ENCODE measurements around the gene MT1G. TPM values are rescaled to one million over a fixed set of nuclear protein-coding genes. Genes with fewer than 3 reads are reported as not detected.
"Not testable (repeated sequence)": the region's sequence is repeated elsewhere in the genome, so short reads cannot be mapped to it uniquely, and the experiment has no call there.

The MT1G gene
- total RNA-seq, 2 donors from 2014 or later = 14.0 to 26.7 TPM

DNA sequence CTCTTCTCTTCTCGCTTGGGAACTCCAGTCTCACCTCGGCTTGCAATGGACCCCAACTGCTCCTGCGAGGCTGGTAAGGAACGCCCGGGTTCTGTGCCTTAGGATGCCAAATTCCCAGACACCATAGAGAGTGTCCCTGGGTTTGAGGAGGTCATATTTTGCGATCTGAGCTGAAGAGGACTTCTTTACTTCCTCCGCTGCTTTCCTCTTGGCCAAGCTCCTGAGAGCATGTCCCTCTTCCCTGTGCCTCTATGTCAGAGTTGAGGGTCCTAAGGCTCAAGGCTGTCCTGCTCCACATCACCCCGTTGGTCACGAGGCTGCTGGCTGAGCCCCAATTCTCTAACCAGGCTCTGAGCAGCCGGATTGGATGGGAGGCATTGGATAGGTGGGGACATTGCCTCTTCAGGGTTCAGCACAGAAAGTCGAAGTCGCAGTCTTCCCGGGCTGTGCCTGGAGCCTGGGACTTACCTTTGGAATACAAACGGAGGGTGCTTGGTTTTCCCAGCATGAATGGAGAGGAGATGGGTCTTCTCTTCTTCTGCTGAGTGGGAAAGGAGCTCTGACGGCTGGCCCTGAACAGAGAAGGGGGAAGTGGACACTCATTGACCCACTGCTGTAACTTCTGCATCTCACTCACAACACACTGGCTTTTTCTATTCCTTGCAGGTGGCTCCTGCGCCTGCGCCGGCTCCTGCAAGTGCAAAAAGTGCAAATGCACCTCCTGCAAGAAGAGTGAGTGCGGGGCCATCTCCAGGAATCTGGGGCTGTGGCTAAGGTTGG, 2.2 kb upstream of the MT1G start:
- DNase-seq (ENCODE audit: low spot score) = peak; percentile 74
- intact Hi-C loops (cut with DNase I) = loop anchor here in 1 of 2 donors (10.0 kb wide), 1 partner anchor 65 kb away; the partner anchor contains the start of gene NUP93

GRCh38 chr16:56669005-56669839, 1.4 kb upstream of the MT1G start, which contains the start of gene MT1H:
Gene MT1H (plus strand): TSS chr16:56669814. CDS start chr16:56669885, 71 bp downstream.
- no peak for DNase-seq (ENCODE audit: low spot score)
- intact Hi-C loops (cut with DNase I) = loop anchor here in 1 of 2 donors (10.0 kb wide), 1 partner anchor 66 kb away; the partner anchor contains the start of gene NUP93

GRCh38 chr16:56665286-56666261, 2.3 kb downstream of the MT1G start:
- intact Hi-C loops (cut with DNase I) = loop anchor here in 1 of 2 donors (10.0 kb wide), 1 partner anchor 69 kb away; the partner anchor contains the start of gene NUP93
- not testable (repeated sequence) for DNase-seq (ENCODE audit: low spot score)

DNA sequence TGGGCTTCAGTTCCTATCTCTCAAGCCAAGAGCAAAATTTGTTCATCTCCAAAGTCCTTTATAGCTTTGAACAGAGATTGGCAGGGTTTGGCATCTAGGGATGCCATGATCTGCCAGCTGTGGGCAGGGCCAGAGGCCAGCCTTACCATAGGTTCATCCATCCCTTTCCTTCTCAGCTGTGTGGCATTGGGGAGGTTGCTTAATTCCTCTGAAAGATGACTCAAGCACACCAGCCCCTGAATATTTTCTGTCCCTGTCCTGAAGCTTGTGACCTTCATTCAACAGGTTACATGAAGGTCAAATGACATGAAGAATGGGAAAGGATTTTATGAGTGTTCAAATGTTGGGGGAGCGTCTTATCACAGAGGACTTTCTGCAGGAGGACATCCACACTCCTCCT, 3.4 kb downstream of the MT1G start:
- no peak for DNase-seq (ENCODE audit: low spot score)
- intact Hi-C loops (cut with DNase I) = loop anchor here in 1 of 2 donors (10.0 kb wide), 1 partner anchor 70 kb away; the partner anchor contains the start of gene NUP93

DNA sequence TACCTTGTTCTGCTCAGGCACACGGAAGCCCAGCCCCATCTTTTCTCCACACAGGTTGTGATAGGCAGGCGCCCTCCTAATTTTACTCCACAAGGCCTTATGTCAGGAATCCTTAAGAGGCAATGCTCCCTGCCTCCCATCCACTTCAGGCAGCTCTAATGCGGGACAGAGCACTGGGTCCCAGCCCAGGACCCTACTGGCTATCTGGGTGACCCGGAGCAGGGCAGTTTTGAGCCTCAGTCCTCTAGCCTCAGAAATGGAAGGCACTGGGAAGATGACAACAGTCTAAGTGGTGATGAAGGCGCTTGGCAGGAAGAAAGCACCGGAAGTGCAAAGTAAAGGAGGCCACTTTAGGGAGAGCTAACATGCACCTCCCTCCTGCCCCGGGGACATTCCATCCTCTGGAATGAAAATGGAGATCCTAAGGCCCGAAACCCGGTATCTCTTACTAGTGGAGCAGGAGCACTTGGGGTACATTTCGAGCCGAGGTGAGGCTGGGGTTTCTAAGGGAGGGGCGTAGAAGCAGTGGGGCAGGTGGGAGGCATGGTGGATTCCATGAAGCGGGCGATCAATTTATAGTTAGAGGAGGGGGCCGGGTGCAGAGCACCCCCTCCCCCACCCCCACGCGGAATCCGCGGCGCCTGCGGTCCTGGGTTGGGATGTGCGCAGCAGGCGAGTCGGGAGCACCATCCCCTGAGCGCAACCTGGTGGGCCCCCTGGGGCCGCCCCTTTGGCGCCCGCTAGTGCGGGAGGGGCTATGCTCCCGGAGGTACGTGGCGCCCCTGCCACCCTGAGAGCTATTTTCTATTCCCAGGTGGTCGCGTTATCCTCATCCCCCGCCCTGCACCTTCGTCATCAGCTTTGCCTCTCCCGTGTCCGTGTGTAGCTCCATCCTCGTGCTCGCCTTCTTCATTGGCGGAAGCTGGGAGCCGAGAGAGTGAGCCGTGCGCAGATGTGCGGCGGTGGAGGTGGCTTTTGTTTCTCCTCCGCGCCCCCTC, 5.2 kb downstream of the MT1G start:
- DNase-seq (ENCODE audit: low spot score) = no peak
- intact Hi-C loops (cut with DNase I) = loop anchor here in 1 of 2 donors (10.0 kb wide), 1 partner anchor 72 kb away; the partner anchor contains the start of gene NUP93

- DNase-seq (ENCODE audit: low spot score) = peak; percentile 92
- intact Hi-C loops (cut with DNase I) = no loop called here
These were observed 9.5 kb downstream of the MT1G start for GRCh38 chr16:56658327-56658875.

GRCh38 chr16:56657555-56658326, 10.1 kb downstream of the MT1G start, which contains the start of gene MT1F:
Gene MT1F (plus strand): TSS chr16:56657959. CDS start chr16:56658059, 100 bp downstream.
- DNase-seq (ENCODE audit: low spot score) = peak; percentile 93
- intact Hi-C loops (cut with DNase I) = no loop called here

DNA sequence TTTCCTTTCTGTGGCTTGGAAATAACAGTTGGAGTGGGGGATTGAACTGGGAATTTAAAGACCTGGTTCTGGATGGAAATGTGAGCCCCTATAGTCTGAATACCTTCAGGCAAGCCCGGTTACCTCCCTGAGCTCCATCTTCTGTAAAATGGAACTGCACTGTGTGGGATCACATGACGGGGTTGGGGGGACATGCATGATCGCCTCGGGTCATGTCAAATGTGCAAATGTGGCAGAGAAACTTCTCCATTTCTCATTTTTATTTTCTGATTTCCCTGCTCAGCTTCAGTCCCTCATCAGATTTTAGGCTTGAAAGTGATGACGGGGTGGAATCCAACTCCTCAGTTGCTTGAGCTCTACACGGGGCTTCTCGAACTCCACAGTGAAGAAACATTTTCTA, 14.6 kb downstream of the MT1G start:
- no peak for DNase-seq (ENCODE audit: low spot score)
- intact Hi-C loops (cut with DNase I) = no loop called here

GRCh38 chr16:56652600-56652999, 15.3 kb downstream of the MT1G start:
- no peak for DNase-seq (ENCODE audit: low spot score)
- intact Hi-C loops (cut with DNase I) = no loop called here

DNA sequence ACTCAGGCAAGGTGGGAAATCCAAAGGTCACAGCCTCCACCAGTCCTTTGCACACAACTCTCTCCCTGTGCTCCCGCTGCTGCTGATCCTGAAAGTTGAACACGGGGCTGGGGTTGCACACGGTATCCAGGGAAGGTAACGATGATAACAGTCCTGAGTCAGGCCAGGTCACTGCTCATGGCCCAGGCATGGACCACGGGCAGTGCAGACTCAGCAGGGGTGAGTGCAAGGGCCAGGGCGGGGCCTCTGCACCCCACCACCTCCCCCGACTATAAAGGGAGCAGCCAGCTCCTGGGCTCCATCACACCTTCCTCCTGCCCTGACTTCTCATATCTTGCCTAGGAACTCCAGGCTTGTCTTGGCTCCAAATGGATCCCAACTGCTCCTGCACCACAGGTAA, 16.3 kb downstream of the MT1G start, which contains the start of gene MT1B:
Gene MT1B, plus strand, starts transcription at position 301 of the 400 bp plus-strand sequence. Its CDS starts 68 bp downstream, at position 369.
- no peak for DNase-seq (ENCODE audit: low spot score)
- intact Hi-C loops (cut with DNase I) = no loop called here

DNA sequence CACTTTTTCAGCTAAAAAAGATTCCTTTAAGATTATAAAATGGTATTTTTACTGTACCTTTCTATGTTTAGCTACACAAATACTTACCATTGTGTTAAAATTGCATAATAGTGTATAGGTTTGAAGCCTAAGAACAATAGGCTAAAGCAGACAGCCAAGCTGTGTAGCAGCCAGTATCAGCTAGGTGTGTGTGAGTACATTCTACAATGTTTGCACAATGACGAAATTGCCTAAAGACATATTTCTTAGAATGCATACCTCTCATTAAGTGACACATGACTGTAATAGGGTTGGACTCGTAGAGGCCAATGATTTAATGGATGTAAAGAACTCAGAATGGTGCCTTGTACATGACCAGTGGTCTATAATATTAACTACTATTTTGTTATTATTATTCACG, 18.0 kb downstream of the MT1G start:
- intact Hi-C loops (cut with DNase I) = no loop called here
- no peak for DNase-seq (ENCODE audit: low spot score)

- intact Hi-C loops (cut with DNase I) = no loop called here
- DNase-seq (ENCODE audit: low spot score) = no peak
These were observed 18.6 kb downstream of the MT1G start for GRCh38 chr16:56649271-56649670.

DNA sequence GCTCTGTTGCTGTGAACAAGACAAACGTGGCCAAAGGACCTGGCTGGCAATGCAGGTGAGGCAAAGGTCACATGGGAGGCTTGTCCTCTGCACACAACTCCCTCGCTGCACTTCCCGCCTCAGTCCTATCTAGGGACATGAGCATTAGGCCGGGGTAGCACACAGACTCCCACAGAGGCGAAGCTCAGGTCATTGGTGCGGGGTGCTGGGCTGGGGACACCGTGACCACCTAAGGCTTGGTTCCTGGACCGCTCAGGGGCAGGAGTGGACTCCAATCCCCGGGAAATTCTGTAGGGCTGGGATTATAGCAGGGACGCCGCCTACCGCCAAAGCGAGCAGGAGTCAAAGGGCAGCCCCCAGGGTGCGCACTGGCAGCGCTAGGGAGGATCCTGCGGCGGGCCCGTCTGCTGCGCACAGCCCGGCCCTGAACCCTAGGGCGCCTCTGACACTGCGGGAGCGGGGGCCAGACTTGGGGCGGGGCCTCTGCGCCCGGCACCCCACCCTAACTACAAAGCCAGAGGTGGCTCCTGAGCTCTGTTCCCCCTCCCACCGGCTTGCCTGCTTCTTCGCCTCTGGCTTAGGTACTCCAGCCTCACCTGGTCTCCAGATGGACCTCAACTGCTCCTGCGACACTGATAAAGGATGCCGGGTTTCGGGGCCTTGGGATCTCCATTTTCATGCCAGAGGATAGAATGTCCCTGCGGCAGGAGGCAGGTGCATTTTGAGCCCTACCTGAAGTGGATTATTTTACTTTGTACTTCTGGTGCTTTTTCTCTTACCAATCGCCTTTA, 20.0 kb downstream of the MT1G start:
- intact Hi-C loops (cut with DNase I) = no loop called here
- DNase-seq (ENCODE audit: low spot score) = no peak

DNA sequence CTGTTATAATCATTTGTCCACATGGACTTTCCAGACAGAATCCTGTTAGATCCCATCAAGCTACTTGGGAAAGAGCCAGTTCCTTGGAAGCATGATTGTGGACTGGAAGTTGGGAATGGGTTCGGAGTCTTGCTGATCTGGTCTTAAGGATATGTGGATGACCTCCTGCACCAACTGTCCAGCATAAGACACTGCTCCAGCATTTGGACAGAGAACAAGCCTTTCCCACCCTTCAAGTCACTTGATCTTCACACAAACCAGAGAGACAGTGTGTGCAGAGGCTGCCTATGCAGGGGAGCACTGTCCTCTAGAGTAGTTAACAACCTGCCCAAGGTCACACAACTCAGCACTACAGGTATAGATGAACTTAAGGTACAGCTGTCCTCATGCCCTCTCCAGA, 22.0 kb downstream of the MT1G start:
- DNase-seq (ENCODE audit: low spot score) = no peak
- intact Hi-C loops (cut with DNase I) = no loop called here

- intact Hi-C loops (cut with DNase I) = no loop called here
- no peak for DNase-seq (ENCODE audit: low spot score)
These were observed 22.6 kb downstream of the MT1G start for GRCh38 chr16:56645311-56645710.

- intact Hi-C loops (cut with DNase I) = no loop called here
- DNase-seq (ENCODE audit: low spot score) = no peak
These were observed 24.0 kb downstream of the MT1G start for GRCh38 chr16:56643833-56644232.

All from posterior vena cava (tissue), 2 donors.